Measurements from ENCODE around the gene SEC23IP. TPM values are rescaled to one million over a fixed set of nuclear protein-coding genes. Genes with fewer than 3 reads are reported as not detected.

SEC23IP gene
- total RNA-seq, 1 donor from 2014 or later: 90.6 TPM

- Mint-ChIP-seq H3K36me3 (ENCODE audit: low read depth, unreplicated experiment) (peaks cover 20% of the 10 kb centered on the region), H3K4me1 (ENCODE audit: low read depth, unreplicated experiment) (peaks cover 16% of the 10 kb centered on the region), H3K27ac (ENCODE audit: unreplicated experiment) (no peak overlapping the region), H3K9me3 (ENCODE audit: unreplicated experiment) (no peaks in the 10 kb centered on the region), H3K4me3 (ENCODE audit: unreplicated experiment) (no peak overlapping the region), H3K27me3 (ENCODE audit: low read depth, unreplicated experiment) (no peaks in the 10 kb centered on the region)
- no peaks in the 10 kb centered on the region for H3K79me2 ChIP-seq (ENCODE audit: insufficient read depth, low read length)
- no peak overlapping the region for H3K4me2 ChIP-seq (ENCODE audit: low read length)
- H4K20me1 ChIP-seq (ENCODE audit: insufficient read depth, low read length): peaks cover 8% of the 10 kb centered on the region
- H3K36me3 ChIP-seq (ENCODE audit: insufficient read depth, low read length): peaks cover 14% of the 10 kb centered on the region
- peaks cover 3% of the 10 kb centered on the region for H3K4me1 ChIP-seq (ENCODE audit: insufficient read depth, low read length)
- no peak for TF ChIP-seq CTCF (IDR thresholded peaks at IDR 0.05; ENCODE audit: insufficient read depth, low read depth, low read length)
- TF ChIP-seq EZH2 (IDR thresholded peaks at IDR 0.05; ENCODE audit: insufficient read depth, low read length): no peak
- no peak overlapping the region for H3K9ac ChIP-seq (ENCODE audit: low read length)
- no peak overlapping the region for H3K27ac ChIP-seq (ENCODE audit: low read depth, low read length)
- FAIRE-seq (no peak), DNase-seq (ENCODE audit: low read depth) (no peak)
- H3K9me3 ChIP-seq (ENCODE audit: insufficient read depth, low read depth, low read length): no peaks in the 10 kb centered on the region
- no peak overlapping the region for H2AFZ ChIP-seq (ENCODE audit: low read depth, low read length)
- no peaks in the 10 kb centered on the region for H3K27me3 ChIP-seq (ENCODE audit: insufficient read depth, low read length)
- H3K4me3 ChIP-seq (ENCODE audit: insufficient read depth, low read depth, low read length): no peak overlapping the region
Measured at GRCh38 chr10:119942973-119943372, 50.4 kb downstream of the SEC23IP start.

- peaks cover 4% of the 10 kb centered on the region for H4K20me1 ChIP-seq (ENCODE audit: insufficient read depth, low read length)
- H3K36me3 ChIP-seq (ENCODE audit: insufficient read depth, low read length): peaks cover 12% of the 10 kb centered on the region
- H3K4me1 ChIP-seq (ENCODE audit: insufficient read depth, low read length): no peaks in the 10 kb centered on the region
- H2AFZ ChIP-seq (ENCODE audit: low read depth, low read length): no peak overlapping the region
- FAIRE-seq (no peak), DNase-seq (ENCODE audit: low read depth) (no peak)
- no peaks in the 10 kb centered on the region for H3K9me3 ChIP-seq (ENCODE audit: insufficient read depth, low read depth, low read length)
- H3K4me3 ChIP-seq (ENCODE audit: insufficient read depth, low read depth, low read length): no peak overlapping the region
- no peak overlapping the region for H3K27ac ChIP-seq (ENCODE audit: low read depth, low read length)
- Mint-ChIP-seq H3K27me3 (ENCODE audit: low read depth, unreplicated experiment) (no peaks in the 10 kb centered on the region), H3K27ac (ENCODE audit: unreplicated experiment) (no peak overlapping the region), H3K4me1 (ENCODE audit: low read depth, unreplicated experiment) (peaks cover 5% of the 10 kb centered on the region), H3K36me3 (ENCODE audit: low read depth, unreplicated experiment) (peaks cover 18% of the 10 kb centered on the region), H3K4me3 (ENCODE audit: unreplicated experiment) (no peak overlapping the region), H3K9me3 (ENCODE audit: unreplicated experiment) (no peaks in the 10 kb centered on the region)
- no peaks in the 10 kb centered on the region for H3K27me3 ChIP-seq (ENCODE audit: insufficient read depth, low read length)
- no peak for TF ChIP-seq EZH2 (IDR thresholded peaks at IDR 0.05; ENCODE audit: insufficient read depth, low read length)
- no peak for TF ChIP-seq CTCF (IDR thresholded peaks at IDR 0.05; ENCODE audit: insufficient read depth, low read depth, low read length)
- H3K9ac ChIP-seq (ENCODE audit: low read length): no peak overlapping the region
- H3K79me2 ChIP-seq (ENCODE audit: insufficient read depth, low read length): no peaks in the 10 kb centered on the region
- no peak overlapping the region for H3K4me2 ChIP-seq (ENCODE audit: low read length)
Measured at GRCh38 chr10:119945805-119946204, 53.3 kb downstream of the SEC23IP start.

GRCh38 chr10:119947300-119947699 is 54.8 kb downstream of the SEC23IP start:
- H3K4me1 Mint-ChIP-seq (ENCODE audit: low read depth, unreplicated experiment): no peaks in the 10 kb centered on the region
- no peak overlapping the region for H3K27ac Mint-ChIP-seq (ENCODE audit: unreplicated experiment)
- no peak overlapping the region for H3K4me3 Mint-ChIP-seq (ENCODE audit: unreplicated experiment)
- no peaks in the 10 kb centered on the region for H3K27me3 Mint-ChIP-seq (ENCODE audit: low read depth, unreplicated experiment)
- FAIRE-seq (no peak), DNase-seq (ENCODE audit: low read depth) (no peak)
- Histone ChIP-seq H2AFZ (ENCODE audit: low read depth, low read length) (no peak overlapping the region), H3K36me3 (ENCODE audit: insufficient read depth, low read length) (peaks cover 8% of the 10 kb centered on the region), H3K4me3 (ENCODE audit: insufficient read depth, low read depth, low read length) (no peak overlapping the region), H3K4me2 (ENCODE audit: low read length) (no peak overlapping the region), H3K9ac (ENCODE audit: low read length) (no peak overlapping the region), H3K9me3 (ENCODE audit: insufficient read depth, low read depth, low read length) (no peaks in the 10 kb centered on the region), H3K27me3 (ENCODE audit: insufficient read depth, low read length) (no peaks in the 10 kb centered on the region), H3K27ac (ENCODE audit: low read depth, low read length) (no peak overlapping the region), H3K79me2 (ENCODE audit: insufficient read depth, low read length) (no peaks in the 10 kb centered on the region), H3K4me1 (ENCODE audit: insufficient read depth, low read length) (no peaks in the 10 kb centered on the region), H4K20me1 (ENCODE audit: insufficient read depth, low read length) (no peaks in the 10 kb centered on the region)
- no peak for TF ChIP-seq EZH2 (IDR thresholded peaks at IDR 0.05; ENCODE audit: insufficient read depth, low read length)
- TF ChIP-seq CTCF (IDR thresholded peaks at IDR 0.05; ENCODE audit: insufficient read depth, low read depth, low read length): no peak
- H3K36me3 Mint-ChIP-seq (ENCODE audit: low read depth, unreplicated experiment): peaks cover 18% of the 10 kb centered on the region
- peaks cover 1% of the 10 kb centered on the region for H3K9me3 Mint-ChIP-seq (ENCODE audit: unreplicated experiment)

All from astrocyte (in vitro differentiated cells and primary cell).